ENCODE data around the gene SLC38A10.

Gene SLC38A10

GRCh38 chr17:81222906-81223761 lies 72.0 kb downstream of the SLC38A10 start, which contains the start of gene CEP131:
TSS of gene CEP131 (minus strand) at chr17:81222965. CDS start at chr17:81220056, 2,909 bp downstream.
- DNase-seq, result peak; percentile 88

- no peak for DNase-seq
Observed at GRCh38 chr17:81222620-81222905, 72.5 kb downstream of the SLC38A10 start.

- no peak for DNase-seq
Observed at GRCh38 chr17:81221842-81222619, 73.1 kb downstream of the SLC38A10 start.

GRCh38 chr17:81221371-81221841 lies 73.7 kb downstream of the SLC38A10 start:
- no peak for DNase-seq

GRCh38 chr17:81219476-81220180 lies 75.5 kb downstream of the SLC38A10 start:
- DNase-seq, result no peak

- no peak for DNase-seq
Observed at GRCh38 chr17:81218991-81219390, 76.1 kb downstream of the SLC38A10 start.

GRCh38 chr17:81218459-81218858 lies 76.6 kb downstream of the SLC38A10 start:
- DNase-seq, result no peak

GRCh38 chr17:81217491-81217890 lies 77.6 kb downstream of the SLC38A10 start:
- DNase-seq, result no peak

- no peak for DNase-seq
Observed at GRCh38 chr17:81213978-81214377, 81.1 kb downstream of the SLC38A10 start.

- DNase-seq, result no peak
Observed at GRCh38 chr17:81212365-81212764, 82.7 kb downstream of the SLC38A10 start.

GRCh38 chr17:81210868-81211267 lies 84.2 kb downstream of the SLC38A10 start:
- DNase-seq, result no peak

- no peak for DNase-seq
Observed at GRCh38 chr17:81210466-81210865, 84.6 kb downstream of the SLC38A10 start.

- DNase-seq, result no peak
Observed at GRCh38 chr17:81209141-81209540, 86.0 kb downstream of the SLC38A10 start.

- no peak for DNase-seq
Observed at GRCh38 chr17:81208651-81209050, 86.5 kb downstream of the SLC38A10 start.

GRCh38 chr17:81207610-81208581 lies 87.2 kb downstream of the SLC38A10 start:
- no peak for DNase-seq

GRCh38 chr17:81206657-81207056 lies 88.5 kb downstream of the SLC38A10 start:
- DNase-seq, result no peak

- no peak for DNase-seq
Observed at GRCh38 chr17:81206166-81206565, 88.9 kb downstream of the SLC38A10 start.

GRCh38 chr17:81204578-81204977 lies 90.5 kb downstream of the SLC38A10 start:
- no peak for DNase-seq

- no peak for DNase-seq
Observed at GRCh38 chr17:81203136-81203535, 92.0 kb downstream of the SLC38A10 start.

GRCh38 chr17:81202318-81202717 lies 92.8 kb downstream of the SLC38A10 start:
- DNase-seq, result no peak

- no peak for DNase-seq
Observed at GRCh38 chr17:81200695-81201580, 94.2 kb downstream of the SLC38A10 start.
